OCI-M2 (cell line): ENCODE data around the gene TTLL11.

Experiments used
- DNase-seq: peaks from one replicate; lab custom pipeline; 2025; ENCODE audit not compliant: unreplicated experiment; lab: John Stamatoyannopoulos, UW

Gene TTLL11

GRCh38 chr9:121860744-121861143 lies 232.4 kb downstream of the TTLL11 start:
- DNase-seq: no peak

- DNase-seq: no peak
These were observed 232.9 kb downstream of the TTLL11 start for GRCh38 chr9:121860213-121860612.

- DNase-seq: no peak
These were observed 233.5 kb downstream of the TTLL11 start for GRCh38 chr9:121859646-121860045.

- no peak for DNase-seq
These were observed 234.3 kb downstream of the TTLL11 start for GRCh38 chr9:121858788-121859187.

GRCh38 chr9:121857928-121858327 lies 235.2 kb downstream of the TTLL11 start:
- no peak for DNase-seq

- DNase-seq: no peak
These were observed 237.6 kb downstream of the TTLL11 start for GRCh38 chr9:121855476-121855875.

- no peak for DNase-seq
These were observed 239.3 kb downstream of the TTLL11 start for GRCh38 chr9:121853617-121854395.

- no peak for DNase-seq
These were observed 240.2 kb downstream of the TTLL11 start for GRCh38 chr9:121852651-121853616.

GRCh38 chr9:121852241-121852640 lies 240.9 kb downstream of the TTLL11 start:
- no peak for DNase-seq

- no peak for DNase-seq
These were observed 241.4 kb downstream of the TTLL11 start for GRCh38 chr9:121851641-121852091.

GRCh38 chr9:121850366-121850765 lies 242.7 kb downstream of the TTLL11 start:
- no peak for DNase-seq

GRCh38 chr9:121849554-121849953 lies 243.6 kb downstream of the TTLL11 start:
- no peak for DNase-seq

- no peak for DNase-seq
These were observed 248.5 kb downstream of the TTLL11 start for GRCh38 chr9:121844562-121844961.

- no peak for DNase-seq
These were observed 249.0 kb downstream of the TTLL11 start for GRCh38 chr9:121844098-121844497.

- DNase-seq: no peak
These were observed 250.5 kb downstream of the TTLL11 start for GRCh38 chr9:121842612-121842978.

- DNase-seq: no peak
These were observed 251.1 kb downstream of the TTLL11 start for GRCh38 chr9:121841771-121842611.

- no peak for DNase-seq
These were observed 252.0 kb downstream of the TTLL11 start for GRCh38 chr9:121840838-121841760.

GRCh38 chr9:121839726-121840500 lies 253.2 kb downstream of the TTLL11 start:
- no peak for DNase-seq
